HUES48 (cell line): Measurements from ENCODE around the gene AQP10.

ENCODE experiments used
- H3K27ac ChIP-seq: one replicate; pipeline ENCODE4 v1.7.0; 2013; ENCODE audit warnings: low read depth, low read length, inconsistent platforms
- H3K27me3 ChIP-seq: 2 replicates; pipeline ENCODE4 v1.6.1; 2013; ENCODE audit warnings: mild to moderate bottlenecking, low read length; ENCODE audit not compliant: control insufficient read depth, insufficient read depth
- H3K36me3 ChIP-seq: 2 replicates; pipeline ENCODE4 v1.6.1; 2013; ENCODE audit warnings: low read length; ENCODE audit not compliant: control insufficient read depth, insufficient read depth
- H3K4me1 ChIP-seq: 2 replicates; pipeline ENCODE4 v1.6.1; 2013; ENCODE audit warnings: mild to moderate bottlenecking, low read length; ENCODE audit not compliant: control insufficient read depth, insufficient read depth
- H3K4me3 ChIP-seq: 2 replicates; pipeline ENCODE4 v1.5.1; 2013; ENCODE audit warnings: mild to moderate bottlenecking, low read depth, low read length
- H3K9ac ChIP-seq: 2 replicates; pipeline ENCODE4 v1.6.1; 2013; ENCODE audit warnings: mild to moderate bottlenecking, low read depth, low read length, moderate library complexity
- H3K9me3 ChIP-seq: 2 replicates; pipeline ENCODE4 v1.6.1; 2013; ENCODE audit warnings: low read length; ENCODE audit not compliant: control insufficient read depth, insufficient read depth

The AQP10 gene

GRCh38 chr1:154348429-154349076 is 27.7 kb downstream of the AQP10 start:
- Histone ChIP-seq H3K4me1 (peaks cover 6% of the 10 kb centered on the region; the same call in 1 of the 2 replicates), H3K27me3 (peaks cover 10% of the 10 kb centered on the region), H3K4me3 (no peak overlapping the region), H3K9ac (no peak overlapping the region), H3K9me3 (no peaks in the 10 kb centered on the region), H3K27ac (peak overlapping the region; percentile 33), H3K36me3 (peaks cover 59% of the 10 kb centered on the region)

- Histone ChIP-seq H3K27ac (peak overlapping the region; percentile 33), H3K36me3 (peaks cover 53% of the 10 kb centered on the region), H3K4me1 (peaks cover 7% of the 10 kb centered on the region; the same call in 1 of the 2 replicates), H3K9me3 (no peaks in the 10 kb centered on the region), H3K4me3 (no peak overlapping the region), H3K9ac (no peak overlapping the region), H3K27me3 (peaks cover 10% of the 10 kb centered on the region)
Measured at GRCh38 chr1:154349121-154349520, 28.2 kb downstream of the AQP10 start.

DNA sequence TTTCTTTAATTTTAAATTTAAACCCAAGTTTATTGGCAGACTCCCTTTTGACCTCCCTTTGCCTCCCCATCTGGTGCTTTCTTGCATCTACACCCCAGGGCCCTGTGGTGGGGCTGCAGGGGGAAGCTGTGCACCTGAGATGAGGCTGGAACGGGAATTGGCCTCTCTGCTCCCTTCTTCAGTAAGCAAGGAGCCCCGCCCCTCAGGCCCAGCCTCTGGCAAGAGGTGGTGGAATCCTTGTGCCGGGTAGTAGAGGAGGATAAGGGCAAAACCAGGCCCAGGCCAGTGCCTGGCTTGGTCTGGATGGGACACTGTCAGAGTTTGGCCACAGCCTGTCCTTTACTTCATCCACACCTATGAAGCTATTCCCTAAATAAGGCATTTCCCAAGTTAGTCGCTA is 29.5 kb downstream of the AQP10 start:
- peaks cover 41% of the 10 kb centered on the region for H3K36me3 ChIP-seq
- H3K9ac ChIP-seq, result no peak overlapping the region
- peaks cover 10% of the 10 kb centered on the region for H3K27me3 ChIP-seq
- peaks cover 7% of the 10 kb centered on the region; the same call in 1 of the 2 replicates for H3K4me1 ChIP-seq
- H3K9me3 ChIP-seq, result no peaks in the 10 kb centered on the region
- H3K4me3 ChIP-seq, result no peak overlapping the region
- H3K27ac ChIP-seq, result no peak overlapping the region

GRCh38 chr1:154351363-154352068 is 30.6 kb downstream of the AQP10 start:
- H3K4me3 ChIP-seq, result no peak overlapping the region
- peaks cover 7% of the 10 kb centered on the region; the same call in 1 of the 2 replicates for H3K4me1 ChIP-seq
- H3K36me3 ChIP-seq, result peaks cover 29% of the 10 kb centered on the region
- H3K9ac ChIP-seq, result no peak overlapping the region
- peaks cover 10% of the 10 kb centered on the region for H3K27me3 ChIP-seq
- H3K27ac ChIP-seq, result no peak overlapping the region
- no peaks in the 10 kb centered on the region for H3K9me3 ChIP-seq

- H3K9ac ChIP-seq, result no peak overlapping the region
- H3K27ac ChIP-seq, result no peak overlapping the region
- H3K4me3 ChIP-seq, result peak overlapping the region; percentile 59
Measured at GRCh38 chr1:154352245-154352580, 31.3 kb downstream of the AQP10 start.

GRCh38 chr1:154352581-154353459 is 31.9 kb downstream of the AQP10 start:
- peak overlapping the region; percentile 38; the same call in 1 of the 2 replicates for H3K9ac ChIP-seq
- no peaks in the 10 kb centered on the region for H3K9me3 ChIP-seq
- H3K27me3 ChIP-seq, result peaks cover 10% of the 10 kb centered on the region
- peak overlapping the region; percentile 59 for H3K4me3 ChIP-seq
- peaks cover 20% of the 10 kb centered on the region for H3K36me3 ChIP-seq
- H3K4me1 ChIP-seq, result peaks cover 7% of the 10 kb centered on the region; the same call in 1 of the 2 replicates
- no peak overlapping the region for H3K27ac ChIP-seq

More at GRCh38 chr1:154352245-154352580, 31.3 kb downstream of the AQP10 start:
- Histone ChIP-seq H3K36me3 (peaks cover 23% of the 10 kb centered on the region), H3K9me3 (no peaks in the 10 kb centered on the region), H3K4me1 (peaks cover 7% of the 10 kb centered on the region; the same call in 1 of the 2 replicates), H3K27me3 (peaks cover 10% of the 10 kb centered on the region)

DNA sequence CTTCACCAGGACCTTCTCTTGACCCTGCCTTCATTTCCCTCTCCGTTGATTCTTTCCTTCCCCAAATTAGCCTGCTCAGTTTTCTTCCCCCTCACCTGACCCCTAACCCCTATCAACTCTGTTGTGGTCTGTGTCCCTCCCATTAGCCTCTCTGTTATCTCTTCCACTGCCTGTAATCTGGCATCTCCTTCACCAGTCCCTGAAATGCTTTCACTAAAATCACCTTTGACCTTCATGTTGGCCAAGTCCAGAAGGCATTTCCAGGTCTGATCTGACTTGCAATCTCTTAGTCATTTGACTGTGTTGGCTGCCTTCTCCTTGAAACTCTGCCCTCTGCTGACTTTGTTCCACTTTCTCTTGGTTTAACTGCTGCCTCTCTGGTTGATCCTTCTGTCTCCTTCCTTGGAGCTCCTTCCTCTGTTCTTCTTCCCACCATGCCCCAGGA is 32.6 kb downstream of the AQP10 start:
- peaks cover 10% of the 10 kb centered on the region for H3K27me3 ChIP-seq
- H3K9ac ChIP-seq, result no peak overlapping the region
- no peak overlapping the region for H3K27ac ChIP-seq

GRCh38 chr1:154353966-154354365 is 33.1 kb downstream of the AQP10 start:
- Histone ChIP-seq H3K9me3 (no peaks in the 10 kb centered on the region), H3K27ac (no peak overlapping the region), H3K9ac (no peak overlapping the region), H3K4me1 (peaks cover 7% of the 10 kb centered on the region; the same call in 1 of the 2 replicates), H3K27me3 (peaks cover 10% of the 10 kb centered on the region), H3K36me3 (peaks cover 9% of the 10 kb centered on the region), H3K4me3 (no peak overlapping the region)

More for the DNA sequence above, 32.6 kb downstream of the AQP10 start:
- Histone ChIP-seq H3K36me3 (peaks cover 14% of the 10 kb centered on the region), H3K4me3 (peak overlapping the region; percentile 59; the same call in 1 of the 2 replicates), H3K9me3 (no peaks in the 10 kb centered on the region), H3K4me1 (peaks cover 7% of the 10 kb centered on the region; the same call in 1 of the 2 replicates)

GRCh38 chr1:154358519-154358918 is 37.6 kb downstream of the AQP10 start:
- no peaks in the 10 kb centered on the region for H3K36me3 ChIP-seq
- H3K9me3 ChIP-seq, result peaks cover 5% of the 10 kb centered on the region; the same call in 1 of the 2 replicates
- no peaks in the 10 kb centered on the region for H3K27me3 ChIP-seq
- no peak overlapping the region for H3K4me3 ChIP-seq
- H3K27ac ChIP-seq, result no peak overlapping the region
- H3K4me1 ChIP-seq, result peaks cover 11% of the 10 kb centered on the region
- no peak overlapping the region for H3K9ac ChIP-seq

DNA sequence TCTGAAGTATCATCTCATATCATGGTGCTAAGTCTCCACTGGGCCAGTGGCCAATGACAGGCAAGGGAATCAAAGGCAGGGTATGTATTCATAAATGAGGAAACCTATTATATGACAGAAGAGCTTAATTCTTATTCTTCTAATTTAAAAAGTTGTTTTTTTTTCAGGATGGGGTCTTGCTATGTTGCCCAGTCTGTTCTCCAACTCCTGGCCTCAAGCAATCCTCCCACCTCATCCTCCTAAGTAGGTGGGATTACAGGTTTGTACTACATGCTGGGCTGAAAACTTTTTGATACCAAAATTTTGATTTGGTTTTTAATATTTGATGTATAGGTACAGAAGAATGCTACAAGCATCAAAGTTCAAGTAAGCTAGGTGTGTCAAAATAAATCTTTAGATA is 39.4 kb downstream of the AQP10 start:
- Histone ChIP-seq H3K27me3 (no peaks in the 10 kb centered on the region), H3K9me3 (peaks cover 5% of the 10 kb centered on the region; the same call in 1 of the 2 replicates), H3K9ac (no peak overlapping the region), H3K4me3 (no peak overlapping the region), H3K4me1 (peaks cover 10% of the 10 kb centered on the region), H3K27ac (no peak overlapping the region), H3K36me3 (no peaks in the 10 kb centered on the region)
